Activated CD4-positive, alpha-beta T cell treated with anti-CD3 and anti-CD28 coated beads, Interleukin-2, amount 10 ng/mL, durations not matched to agents 7 days and 5 days (primary cell): ENCODE data around the gene KRTAP12-2. TPM values are rescaled to one million over a fixed set of nuclear protein-coding genes. Genes with fewer than 3 reads are reported as not detected.
"Not testable (repeated sequence)": the region's sequence is repeated elsewhere in the genome, so short reads cannot be mapped to it uniquely, and the experiment has no call there.

Source experiments
- CTCF ChIA-PET: fragments of 350-600 bp; sonication (Branson Sonifier 250); formaldehyde crosslinking; loops from one replicate; lab custom pipeline; 2021; ENCODE audit warnings: antibody characterized with exemption; lab: Charles Lee
- POLR2A ChIA-PET: fragments of 350-600 bp; sonication (Branson Sonifier 250); formaldehyde crosslinking; loops from one replicate; lab custom pipeline; 2021; ENCODE audit warnings: antibody characterized with exemption; lab: Charles Lee
- DNase-seq: peaks from one replicate; pipeline ENCODE4 v3.0.0-alpha.2; 2020
- H3K27ac Mint-ChIP-seq: one replicate; pipeline ENCODE4 v1.8.0; 2021; ENCODE audit warnings: mild to moderate bottlenecking, moderate library complexity, mixed read lengths
- H3K27me3 Mint-ChIP-seq: one replicate; pipeline ENCODE4 v1.8.0; 2021; ENCODE audit warnings: mixed read lengths
- H3K36me3 Mint-ChIP-seq: one replicate; pipeline ENCODE4 v1.8.0; 2021; ENCODE audit warnings: low read depth, mixed read lengths
- H3K4me1 Mint-ChIP-seq: one replicate; pipeline ENCODE4 v1.8.0; 2021; ENCODE audit warnings: mixed read lengths
- H3K4me3 Mint-ChIP-seq: one replicate; pipeline ENCODE4 v1.8.0; 2021; ENCODE audit warnings: mild to moderate bottlenecking, moderate library complexity, mixed read lengths
- H3K9me3 Mint-ChIP-seq: one replicate; pipeline ENCODE4 v1.8.0; 2021; ENCODE audit warnings: mixed read lengths
- total RNA-seq, 2 experiments: library from RNA; stranded (reverse); gene quantifications; one replicate each; pipeline ENCODE4 v1.2.3, GENCODE V29; 2021

KRTAP12-2 gene
- total RNA-seq, 2 experiments from 2014 or later = not detected

DNA sequence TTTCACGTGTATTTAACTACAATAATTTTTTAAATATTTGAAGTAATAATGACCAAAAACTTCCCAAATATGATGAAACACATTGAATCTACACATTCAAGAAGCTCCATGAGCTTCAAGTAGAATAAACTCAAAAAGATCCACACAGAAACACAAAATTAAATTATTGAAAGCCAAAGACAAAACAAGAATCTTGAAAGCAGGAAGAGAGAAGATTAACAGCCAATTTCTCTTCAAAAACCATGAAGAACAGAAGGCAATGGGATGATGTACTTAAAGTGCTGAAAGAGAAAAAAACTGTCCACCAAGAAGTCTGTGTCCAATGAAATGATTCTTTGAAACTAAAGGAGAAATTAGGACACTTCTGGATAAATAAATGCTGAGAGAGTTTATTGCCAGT, 34.7 kb downstream of the KRTAP12-2 start:
- peaks cover 13% of the 10 kb centered on the region for H3K36me3 Mint-ChIP-seq
- CTCF ChIA-PET = no interaction called here

DNA sequence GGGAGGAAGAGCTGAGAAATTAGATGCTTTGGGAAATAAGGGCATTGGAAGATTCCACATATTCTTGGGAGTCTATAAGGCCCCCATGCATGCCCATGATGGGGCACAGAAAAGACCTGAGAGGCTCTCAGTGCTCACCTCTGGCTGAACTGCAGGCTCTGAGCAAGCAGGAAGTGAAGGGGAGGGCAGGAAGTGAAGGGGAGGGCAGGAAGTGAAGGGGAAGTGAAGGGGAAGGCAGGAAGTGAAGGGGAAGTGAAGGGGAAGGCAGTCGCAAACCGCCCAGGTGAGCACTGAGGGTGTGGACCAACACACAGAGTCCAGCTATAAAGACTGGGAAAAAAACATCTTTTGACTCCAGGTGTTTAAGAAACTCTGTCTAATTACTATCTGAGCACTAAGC, 36.3 kb downstream of the KRTAP12-2 start:
- Mint-ChIP-seq H3K4me3 (no peak overlapping the region), H3K36me3 (peaks cover 13% of the 10 kb centered on the region), H3K4me1 (peaks cover 12% of the 10 kb centered on the region), H3K27ac (no peak overlapping the region), H3K27me3 (peaks cover 15% of the 10 kb centered on the region), H3K9me3 (peaks cover 34% of the 10 kb centered on the region)
- no peak for DNase-seq
- ChIA-PET CTCF (no interaction called here), POLR2A (no interaction called here)

More for the DNA sequence above, 34.7 kb downstream of the KRTAP12-2 start:
- H3K4me1 Mint-ChIP-seq = peaks cover 12% of the 10 kb centered on the region
- H3K27ac Mint-ChIP-seq = no peak overlapping the region
- POLR2A ChIA-PET = no interaction called here
- peaks cover 15% of the 10 kb centered on the region for H3K27me3 Mint-ChIP-seq
- H3K9me3 Mint-ChIP-seq = peaks cover 34% of the 10 kb centered on the region
- no peak overlapping the region for H3K4me3 Mint-ChIP-seq
- DNase-seq = no peak

DNA sequence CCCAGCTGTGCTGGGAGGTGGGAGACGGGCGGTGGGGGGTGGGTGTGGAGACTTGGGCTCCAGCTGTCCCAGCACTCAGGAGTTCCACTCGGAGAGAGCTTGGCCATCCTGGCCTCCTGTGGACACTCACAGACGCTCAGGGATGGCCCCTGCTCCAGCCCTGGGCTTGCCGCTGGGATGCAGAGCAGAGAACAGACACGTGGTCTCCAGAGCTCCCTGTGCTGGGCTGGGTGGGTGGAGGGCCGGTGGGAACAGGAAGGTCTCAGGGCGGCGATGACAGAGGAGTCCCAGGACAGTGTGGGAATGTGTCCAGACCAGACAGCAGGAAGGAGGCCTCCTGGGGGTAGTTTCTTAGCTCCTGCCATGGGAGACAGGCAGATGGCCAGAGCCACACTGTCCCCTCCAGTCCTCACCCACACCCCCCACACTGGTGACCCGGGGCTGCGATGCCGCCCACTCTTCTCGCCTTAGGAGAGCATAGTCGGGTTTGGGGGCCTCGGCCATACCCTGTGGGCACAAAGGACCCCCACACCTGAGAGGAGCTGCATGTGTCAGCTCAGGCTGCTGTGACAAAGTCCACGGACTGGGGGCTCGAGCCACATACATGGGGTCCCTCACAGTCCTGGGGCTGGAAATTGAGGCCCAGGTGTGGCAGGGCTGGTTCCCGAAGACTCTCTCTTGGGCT, 37.9 kb downstream of the KRTAP12-2 start:
- CTCF ChIA-PET = interaction anchor here (1.6 kb wide), 1 partner anchor 26 kb away, joined by 3 read pairs; the partner anchor contains the start of gene KRTAP12-4
- DNase-seq = no peak
- H3K27me3 Mint-ChIP-seq = peaks cover 13% of the 10 kb centered on the region
- POLR2A ChIA-PET = no interaction called here
- no peak overlapping the region for H3K27ac Mint-ChIP-seq
- H3K36me3 Mint-ChIP-seq = peaks cover 19% of the 10 kb centered on the region
- H3K9me3 Mint-ChIP-seq = peaks cover 43% of the 10 kb centered on the region
- peaks cover 12% of the 10 kb centered on the region for H3K4me1 Mint-ChIP-seq
- H3K4me3 Mint-ChIP-seq = no peak overlapping the region

DNA sequence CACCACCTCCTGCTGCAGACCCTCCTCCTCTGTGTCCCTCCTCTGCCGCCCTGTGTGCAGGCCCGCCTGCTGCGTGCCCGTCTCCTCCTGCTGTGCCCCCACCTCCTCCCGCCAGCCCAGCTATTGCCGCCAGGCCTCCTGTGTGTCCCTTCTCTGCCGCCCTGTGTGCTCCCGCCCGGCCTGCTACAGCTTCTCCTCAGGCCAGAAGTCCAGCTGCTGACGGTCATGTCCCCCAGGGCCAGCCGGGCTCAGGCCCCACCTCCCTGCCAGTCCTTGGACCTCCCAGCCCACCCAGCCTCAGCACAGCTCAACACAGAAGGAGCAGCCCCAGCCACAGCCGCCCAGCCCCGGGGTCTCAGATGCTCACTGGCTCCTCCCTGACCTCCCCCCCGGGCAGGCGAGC, 38.9 kb downstream of the KRTAP12-2 start:
- H3K36me3 Mint-ChIP-seq = peaks cover 24% of the 10 kb centered on the region
- H3K4me1 Mint-ChIP-seq = peaks cover 12% of the 10 kb centered on the region
- H3K27ac Mint-ChIP-seq, DNase-seq, POLR2A ChIA-PET, H3K4me3 Mint-ChIP-seq: not testable (repeated sequence)
- CTCF ChIA-PET = interaction anchor here (1.2 to 1.6 kb wide), 3 partner anchors 19 to 86 kb away, joined by 3 read pairs; partner anchors contain the start of gene KRTAP12-4
- peaks cover 13% of the 10 kb centered on the region for H3K27me3 Mint-ChIP-seq
- peaks cover 48% of the 10 kb centered on the region for H3K9me3 Mint-ChIP-seq

DNA sequence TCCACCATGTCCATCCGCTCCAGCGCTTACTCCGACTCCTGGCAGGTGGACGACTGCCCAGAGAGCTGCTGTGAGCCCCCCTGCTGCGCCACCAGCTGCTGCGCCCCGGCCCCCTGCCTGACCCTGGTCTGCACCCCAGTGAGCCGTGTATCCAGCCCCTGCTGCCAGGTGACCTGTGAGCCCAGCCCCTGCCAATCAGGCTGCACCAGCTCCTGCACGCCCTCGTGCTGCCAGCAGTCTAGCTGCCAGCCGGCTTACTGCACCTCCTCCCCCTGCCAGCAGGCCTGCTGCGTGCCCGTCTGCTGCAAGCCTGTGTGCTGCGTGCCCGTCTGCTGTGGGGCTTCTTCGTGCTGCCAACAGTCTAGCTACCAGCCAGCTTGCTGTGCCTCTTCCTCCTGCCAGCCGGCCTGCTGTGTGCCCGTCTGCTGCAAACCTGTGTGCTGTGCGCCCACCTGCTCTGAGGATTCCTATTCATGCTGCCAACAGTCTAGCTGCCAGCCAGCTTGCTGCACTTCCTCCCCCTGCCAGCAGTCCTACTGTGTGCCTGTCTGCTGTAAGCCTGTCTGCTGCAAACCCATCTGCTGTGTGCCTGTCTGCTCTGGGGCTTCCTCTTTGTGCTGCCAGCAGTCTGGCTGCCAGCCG, 39.4 kb downstream of the KRTAP12-2 start:
- H3K4me1 Mint-ChIP-seq = peaks cover 12% of the 10 kb centered on the region
- H3K27me3 Mint-ChIP-seq = peaks cover 13% of the 10 kb centered on the region
- H3K9me3 Mint-ChIP-seq = peaks cover 53% of the 10 kb centered on the region
- CTCF ChIA-PET = interaction anchor here (1.2 to 1.5 kb wide), 2 partner anchors 18 to 86 kb away, joined by 3 read pairs; no protein-coding TSS in a partner anchor
- H3K4me3 Mint-ChIP-seq, DNase-seq, POLR2A ChIA-PET, H3K27ac Mint-ChIP-seq: not testable (repeated sequence)
- H3K36me3 Mint-ChIP-seq = peaks cover 24% of the 10 kb centered on the region

DNA sequence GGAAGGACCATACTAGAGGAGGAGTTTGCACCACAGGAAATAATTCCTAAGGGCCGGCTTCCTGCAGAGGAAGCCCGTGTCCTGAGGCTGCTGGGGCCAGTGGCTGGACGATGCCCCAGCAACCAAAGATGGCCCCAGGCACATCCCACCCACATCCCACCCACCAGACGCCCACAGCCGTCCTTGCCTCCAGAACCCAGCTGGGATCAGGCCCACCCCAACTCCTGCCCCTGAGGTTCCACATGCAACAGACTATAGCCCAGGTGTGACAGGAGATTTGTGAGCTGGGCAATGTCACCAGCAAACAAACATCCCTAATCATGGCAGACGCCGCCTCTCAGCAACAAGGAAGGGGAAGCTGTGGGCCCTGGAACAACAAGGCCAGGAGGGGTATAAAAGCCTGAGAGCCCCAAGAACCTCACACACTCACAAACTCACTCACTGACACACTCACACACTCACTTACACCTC, 40.0 kb downstream of the KRTAP12-2 start, which contains the start of gene KRTAP10-9:
KRTAP10-9 (plus strand) TSS at position 421 of the 471 bp plus-strand sequence. CDS start 79 bp downstream, outside the sequence.
- H3K27me3 Mint-ChIP-seq = peaks cover 12% of the 10 kb centered on the region
- CTCF ChIA-PET = interaction anchor here (1.2 to 1.5 kb wide), 2 partner anchors 18 to 87 kb away, joined by 3 read pairs; no protein-coding TSS in a partner anchor
- peaks cover 25% of the 10 kb centered on the region for H3K36me3 Mint-ChIP-seq
- peaks cover 51% of the 10 kb centered on the region for H3K9me3 Mint-ChIP-seq
- H3K27ac Mint-ChIP-seq = no peak within 1 kb of the TSS
- POLR2A ChIA-PET = no interaction called here
- no peak within 1 kb of the TSS for H3K4me3 Mint-ChIP-seq
- no peak for DNase-seq
- H3K4me1 Mint-ChIP-seq = peaks cover 12% of the 10 kb centered on the region

DNA sequence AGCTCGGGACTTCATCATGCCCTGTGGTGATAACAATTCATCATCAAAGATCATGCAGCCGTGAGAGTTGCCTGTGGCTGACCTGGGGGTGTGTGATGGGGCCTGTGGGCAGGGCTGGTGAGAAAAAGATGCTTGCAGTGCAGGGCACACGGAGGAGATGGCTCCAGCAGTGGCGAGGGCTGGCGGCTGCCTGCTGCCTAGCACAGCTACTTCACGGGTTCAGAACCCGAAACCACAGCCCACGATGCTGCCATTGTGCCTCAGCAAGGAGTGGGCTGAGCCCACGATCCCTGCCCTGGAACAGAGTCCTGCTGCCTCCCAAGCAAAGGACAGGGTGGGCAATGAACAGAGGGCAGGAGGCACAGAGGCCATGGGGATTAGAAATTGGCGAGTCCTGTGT, 40.5 kb downstream of the KRTAP12-2 start:
- no peak for DNase-seq
- Mint-ChIP-seq H3K27me3 (peaks cover 11% of the 10 kb centered on the region), H3K36me3 (peaks cover 26% of the 10 kb centered on the region), H3K4me1 (peaks cover 12% of the 10 kb centered on the region), H3K4me3 (no peak overlapping the region), H3K27ac (no peak overlapping the region), H3K9me3 (peaks cover 49% of the 10 kb centered on the region)
- ChIA-PET CTCF (interaction anchor here (1.0 to 1.5 kb wide), 3 partner anchors 17 to 31 kb away, joined by 3 read pairs; partner anchors contain the start of gene KRTAP12-3), POLR2A (no interaction called here)

DNA sequence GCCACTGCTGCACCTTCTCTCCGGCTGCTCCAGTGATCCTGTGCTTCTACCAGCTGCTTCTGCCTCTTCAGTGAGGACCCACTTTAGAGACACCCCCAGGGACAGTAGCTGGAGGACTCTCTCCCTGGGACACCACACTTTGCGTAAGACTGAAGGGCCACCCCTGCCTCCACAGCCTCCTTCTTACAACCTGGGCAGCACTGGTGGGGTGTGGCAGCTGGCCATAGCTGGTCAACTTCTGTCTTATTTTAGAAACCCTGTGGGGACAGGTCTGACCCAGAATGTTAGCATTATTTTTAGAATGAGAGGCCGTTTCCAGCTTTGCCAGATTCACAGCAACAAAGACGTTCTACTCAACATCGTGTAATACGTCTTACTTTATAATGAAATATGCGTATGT, 41.0 kb downstream of the KRTAP12-2 start:
- Mint-ChIP-seq H3K9me3 (peaks cover 47% of the 10 kb centered on the region), H3K36me3 (peaks cover 24% of the 10 kb centered on the region), H3K27me3 (peaks cover 11% of the 10 kb centered on the region), H3K4me1 (peaks cover 12% of the 10 kb centered on the region), H3K27ac (no peak overlapping the region), H3K4me3 (no peak overlapping the region)
- ChIA-PET CTCF (interaction anchor here (1.0 to 1.3 kb wide), 2 partner anchors 28 to 32 kb away, joined by 3 read pairs; partner anchors contain the start of gene KRTAP12-3), POLR2A (no interaction called here)
- no peak for DNase-seq

DNA sequence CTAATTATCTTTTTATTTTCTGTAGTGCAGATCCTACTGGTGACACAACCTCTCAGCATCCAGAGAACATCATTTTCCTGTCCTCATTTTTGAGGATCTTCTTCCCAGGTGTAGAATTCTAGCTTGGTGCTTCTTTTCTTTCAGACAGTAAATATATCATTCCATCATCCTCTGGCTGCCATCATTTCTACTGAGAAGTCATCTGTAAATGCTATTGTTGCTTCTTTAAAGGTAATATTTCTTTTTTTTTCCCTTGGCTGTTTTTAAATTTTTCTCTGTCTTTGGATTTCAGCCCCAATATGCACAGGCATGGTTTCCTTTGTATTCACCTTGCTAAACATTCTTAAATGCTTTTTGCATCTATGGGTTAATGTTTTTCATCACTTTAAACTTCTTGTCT, 43.2 kb downstream of the KRTAP12-2 start:
- Mint-ChIP-seq H3K36me3 (peaks cover 35% of the 10 kb centered on the region), H3K4me3 (no peak overlapping the region), H3K27ac (no peak overlapping the region), H3K9me3 (peaks cover 55% of the 10 kb centered on the region), H3K4me1 (peaks cover 16% of the 10 kb centered on the region), H3K27me3 (peaks cover 11% of the 10 kb centered on the region)
- ChIA-PET POLR2A (no interaction called here), CTCF (no interaction called here)
- no peak for DNase-seq

DNA sequence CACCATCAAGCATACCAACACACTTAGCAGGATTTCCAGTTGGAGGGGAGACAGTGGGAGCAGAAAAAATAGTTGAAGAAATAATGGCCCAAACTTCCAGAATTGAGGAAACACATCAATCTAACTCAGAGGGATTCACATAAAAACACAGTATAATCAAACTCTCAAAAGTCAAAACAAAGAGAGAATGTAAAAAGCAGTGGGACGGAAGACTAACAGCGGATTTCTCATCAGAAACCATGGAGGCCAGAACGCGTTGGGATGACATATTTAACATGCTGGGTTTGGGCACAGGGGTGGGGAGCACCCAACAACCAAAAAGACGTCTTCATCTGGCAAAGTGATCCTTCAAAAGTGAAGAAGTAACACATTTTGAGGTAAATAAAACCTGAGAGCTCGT, 46.8 kb downstream of the KRTAP12-2 start:
- Mint-ChIP-seq H3K9me3 (peaks cover 61% of the 10 kb centered on the region), H3K4me1 (peaks cover 30% of the 10 kb centered on the region), H3K27me3 (peaks cover 11% of the 10 kb centered on the region), H3K27ac (no peak overlapping the region), H3K36me3 (peaks cover 41% of the 10 kb centered on the region), H3K4me3 (no peak overlapping the region)
- ChIA-PET CTCF (interaction anchor here (1.2 kb wide), 1 partner anchor 56 kb away, joined by 3 read pairs; no protein-coding TSS in a partner anchor), POLR2A (no interaction called here)
- no peak for DNase-seq

DNA sequence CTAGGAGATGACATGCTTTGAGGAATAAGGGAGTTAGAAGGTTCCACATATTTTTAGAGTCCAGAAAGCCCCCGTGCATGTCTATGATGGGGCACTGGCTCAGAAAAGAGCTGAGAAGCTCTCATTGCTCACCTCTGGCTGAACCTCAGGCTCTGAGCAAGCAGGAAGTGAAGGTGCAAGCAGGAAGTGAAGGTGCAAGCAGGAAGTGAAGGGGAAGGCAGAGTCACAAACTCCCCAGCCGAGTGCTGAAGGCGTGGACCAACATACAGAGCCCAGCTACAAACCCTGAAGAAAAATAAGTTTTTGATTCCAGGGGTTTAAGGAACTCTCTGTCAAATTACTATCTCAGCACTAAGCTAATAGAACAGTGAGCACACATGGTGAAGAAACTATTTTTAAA, 47.8 kb downstream of the KRTAP12-2 start:
- Mint-ChIP-seq H3K4me1 (peaks cover 30% of the 10 kb centered on the region), H3K27me3 (peaks cover 6% of the 10 kb centered on the region), H3K27ac (peak overlapping the region; percentile 93), H3K4me3 (peak overlapping the region; percentile 37), H3K9me3 (peaks cover 51% of the 10 kb centered on the region), H3K36me3 (peaks cover 35% of the 10 kb centered on the region)
- DNase-seq = peak; percentile 72
- CTCF ChIA-PET = interaction anchor here (0.5 to 1.2 kb wide), 3 partner anchors 24 to 57 kb away, joined by 3 to 4 read pairs (median 3); no protein-coding TSS in a partner anchor
- POLR2A ChIA-PET = no interaction called here

DNA sequence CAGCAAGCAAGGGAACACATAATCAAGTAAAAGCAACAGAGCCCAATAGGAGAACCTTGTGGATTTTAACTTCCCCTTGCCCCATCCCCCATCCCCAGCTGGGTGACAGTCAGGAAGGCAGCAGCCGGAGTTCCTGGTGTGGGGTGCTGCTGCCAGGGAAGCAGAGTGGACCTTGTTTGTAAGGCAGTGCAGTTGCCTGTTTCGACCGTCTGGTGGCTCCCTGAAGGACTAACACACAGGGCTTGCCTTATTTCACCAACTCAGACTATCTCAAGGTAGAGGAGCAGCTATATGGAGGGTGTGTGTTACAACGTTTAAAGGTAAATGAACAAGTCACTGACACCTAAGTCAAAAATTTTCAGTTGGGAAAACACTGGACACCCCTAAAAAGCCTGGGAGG, 48.2 kb downstream of the KRTAP12-2 start:
- Mint-ChIP-seq H3K4me3 (peak overlapping the region; percentile 37), H3K36me3 (peaks cover 32% of the 10 kb centered on the region), H3K27ac (peak overlapping the region; percentile 93), H3K4me1 (peaks cover 30% of the 10 kb centered on the region), H3K9me3 (peaks cover 47% of the 10 kb centered on the region), H3K27me3 (peaks cover 2% of the 10 kb centered on the region)
- ChIA-PET CTCF (interaction anchor here (1.1 to 1.2 kb wide), 2 partner anchors 37 to 58 kb away, joined by 3 to 4 read pairs; no protein-coding TSS in a partner anchor), POLR2A (no interaction called here)
- DNase-seq = no peak
